B cell (primary cell): ENCODE data around the gene GAD1. TPM values are rescaled to one million over a fixed set of nuclear protein-coding genes. Genes with fewer than 3 reads are reported as not detected.

Experiments used
- ATAC-seq: fragments of 200-7000 bp; cut with Tn5 transposase; one replicate; pipeline ENCODE4 v1.10.0; 2021; ENCODE audit warnings: low read depth, mild to moderate bottlenecking, moderate number of reproducible peaks, moderate library complexity
- CTCF ChIA-PET: fragments of 350-600 bp; sonication (Branson Sonifier 250); formaldehyde crosslinking; loops from one replicate; lab custom pipeline; 2021; ENCODE audit warnings: antibody characterized with exemption, inconsistent platforms; lab: Charles Lee
- POLR2A ChIA-PET: fragments of 350-600 bp; sonication (Branson Sonifier 250); formaldehyde crosslinking; loops from one replicate; lab custom pipeline; 2021; ENCODE audit warnings: antibody characterized with exemption; lab: Charles Lee
- DNase-seq: peaks from one replicate; pipeline ENCODE4 v3.0.0; 2013
- H2AFZ ChIP-seq: 2 replicates; pipeline ENCODE4 v1.6.1; 2012; ENCODE audit warnings: mild to moderate bottlenecking, low read depth, low read length; ENCODE audit not compliant: insufficient read depth, poor library complexity, severe bottlenecking
- H3K27ac ChIP-seq, 2 donors: 1 replicate in 1 of 2; 2 replicates in 1 of 2; pipeline ENCODE4 v1.5.1; 2012 to 2013; ENCODE audit warnings: low read length in 2 of 2, mild to moderate bottlenecking in 2 of 2, moderate library complexity in 1 of 2
- H3K27me3 ChIP-seq, 4 experiments: fragments of 200-600 bp in 1 of 4; sonication (generic) in 1 of 4; replicated peaks in 1 of 4; 1 replicate in 2 of 4; 2 replicates in 2 of 4; pipeline versions ENCODE4 v1.6.1 to v1.7.0; 2013 to 2016; ENCODE audit warnings: low read length in 3 of 4, mild to moderate bottlenecking in 2 of 4, mixed read lengths in 1 of 4, moderate library complexity in 1 of 4; ENCODE audit not compliant: insufficient read depth in 4 of 4, control insufficient read depth in 3 of 4; ENCODE audit errors: control extremely low read depth in 1 of 4
- H3K36me3 ChIP-seq, 2 experiments: replicated peaks in 1 of 2; 1 replicate in 1 of 2; 2 replicates in 1 of 2; pipeline versions ENCODE4 v1.6.1 to v1.7.1; 2013; ENCODE audit warnings: low read length in 1 of 2; ENCODE audit not compliant: insufficient read depth in 2 of 2, control insufficient read depth in 1 of 2; ENCODE audit errors: control extremely low read depth in 1 of 2, extremely low read depth in 1 of 2
- H3K4me1 ChIP-seq, 2 donors: fragments of 200-600 bp in 1 of 2; sonication (generic) in 1 of 2; 1 replicate in 1 of 2; 2 replicates in 1 of 2; pipeline versions ENCODE4 v1.5.1 to v1.6.1; 2013 to 2017; ENCODE audit warnings: low read length in 2 of 2; ENCODE audit not compliant: control insufficient read depth in 2 of 2, insufficient read depth in 2 of 2
- H3K4me2 ChIP-seq: replicated peaks from 2 replicates; pipeline ENCODE3; 2012; ENCODE audit warnings: mild to moderate bottlenecking, low read depth, low read length; ENCODE audit not compliant: poor library complexity, severe bottlenecking
- H3K4me3 ChIP-seq, 5 experiments: fragments of 200-600 bp in 1 of 5; sonication (generic) in 1 of 5; 1 replicate in 3 of 5; 2 replicates in 2 of 5; pipeline versions ENCODE4 v1.5.1 to v1.7.0; 2011 to 2016; ENCODE audit warnings: low read length in 4 of 5, mild to moderate bottlenecking in 4 of 5, low read depth in 2 of 5, control low read depth in 1 of 5, moderate library complexity in 1 of 5; ENCODE audit not compliant: insufficient read depth in 1 of 5; ENCODE audit errors: control extremely low read depth in 1 of 5, extremely low read depth in 1 of 5
- H3K79me2 ChIP-seq: fragments of 200-600 bp; sonication (generic); one replicate; pipeline ENCODE4 v1.6.0; 2016; ENCODE audit warnings: low read length; ENCODE audit not compliant: control insufficient read depth, insufficient read depth
- H3K9ac ChIP-seq: fragments of 200-600 bp; sonication (generic); 2 replicates; pipeline ENCODE4 v1.6.1; 2017; ENCODE audit warnings: mild to moderate bottlenecking, low read length, moderate library complexity
- H3K9me3 ChIP-seq, 3 donors: one replicate each; pipeline versions ENCODE4 v1.6.1 to v1.7.1; 2013; ENCODE audit warnings: low read length in 2 of 3; ENCODE audit not compliant: control insufficient read depth in 2 of 3, insufficient read depth in 1 of 3; ENCODE audit errors: control extremely low read depth in 1 of 3
- H4K20me1 ChIP-seq: 2 replicates; pipeline ENCODE4 v1.6.0; 2012; ENCODE audit warnings: mild to moderate bottlenecking, low read length; ENCODE audit not compliant: insufficient read depth, control insufficient read depth, poor library complexity, severe bottlenecking
- H3K27ac Mint-ChIP-seq: one replicate; pipeline ENCODE4 v1.8.0; 2021; ENCODE audit warnings: mixed read lengths
- H3K27me3 Mint-ChIP-seq: one replicate; pipeline ENCODE4 v1.8.0; 2021; ENCODE audit warnings: mixed read lengths
- H3K4me1 Mint-ChIP-seq: one replicate; pipeline ENCODE4 v1.8.0; 2021; ENCODE audit warnings: mixed read lengths
- H3K4me3 Mint-ChIP-seq: one replicate; pipeline ENCODE4 v1.8.0; 2021; ENCODE audit warnings: mixed read lengths
- H3K9me3 Mint-ChIP-seq: one replicate; pipeline ENCODE4 v1.8.0; 2022; ENCODE audit warnings: mixed read lengths; ENCODE audit not compliant: insufficient read depth
- EZH2 ChIP-seq: IDR thresholded peaks from 2 replicates; pipeline ENCODE4 v1.6.1; 2012; ENCODE audit warnings: borderline replicate concordance, low read depth, mild to moderate bottlenecking, moderate library complexity, low read length; ENCODE audit not compliant: insufficient read depth, poor library complexity, severe bottlenecking
- WGBS: methylation state at CpG from one replicate; pipeline ENCODE4 v1.1.5; 2013; ENCODE audit warnings: missing lambda C conversion rate; ENCODE audit not compliant: insufficient coverage; 5-methylcytosine and 5-hydroxymethylcytosine counted together
- intact Hi-C: fragments of 100-400 bp; cut with micrococcal nuclease; formaldehyde crosslinking; loops from one replicate; pipeline ENCODE4 v1.10.0; 2022
- polyA plus RNA-seq: library from polyadenylated mRNA; depleted of rRNA; stranded (reverse); fragments of >200 nt; gene quantifications from 2 replicates; pipeline ENCODE4 v1.2.3, GENCODE V29; 2012
- total RNA-seq, 2 donors: library from RNA; stranded (reverse); fragments of 120-200 nt in 1 of 2; gene quantifications; 1 replicate in 1 of 2; 2 replicates in 1 of 2; pipeline versions ENCODE4 v1.2.3 to v1.2.4, GENCODE V29; 2013 to 2022
- TF ChIP-seq, protein P1 (sequence below): fragments of 200-600 bp; IDR thresholded peaks from one replicate; pipeline ENCODE4 v1.8.0; 2022; ENCODE audit warnings: antibody characterized with exemption, mild to moderate bottlenecking

The GAD1 gene
- total and polyA plus RNA-seq, 2 donors (not counting 1 experiment from before 2014, with no cell fraction given): not detected

DNA sequence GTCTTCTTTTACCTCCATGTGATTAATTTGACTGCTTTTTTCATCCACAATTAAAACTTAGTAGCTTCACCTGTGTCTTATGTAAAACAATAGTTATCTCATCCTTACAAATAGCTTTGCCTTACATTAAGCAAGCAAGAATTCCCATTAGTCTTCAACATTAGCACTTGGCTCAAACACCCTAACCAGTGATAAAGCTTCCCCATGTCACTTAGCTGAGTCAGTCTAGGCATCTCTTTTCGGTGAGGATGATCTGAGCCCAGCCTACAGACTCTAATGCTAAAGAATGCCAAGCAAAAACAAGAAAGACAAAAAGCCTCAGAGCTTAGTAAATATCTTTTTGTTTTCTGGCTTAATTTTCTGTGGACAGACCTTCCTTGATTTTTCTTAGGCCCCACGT is 26.1 kb downstream of the GAD1 start:
- Histone ChIP-seq H3K27me3 (peaks cover 0 to 8% (median 4%) of the 10 kb centered on the region in 4 experiments), H3K9me3 (no peaks in the 10 kb centered on the region), H4K20me1 (no peaks in the 10 kb centered on the region), H3K4me3 (no peak overlapping the region), H3K9ac (no peak overlapping the region), H3K79me2 (no peaks in the 10 kb centered on the region), H3K4me1 (no peaks in the 10 kb centered on the region), H3K4me2 (no peak overlapping the region), H2AFZ (no peak overlapping the region), H3K27ac (no peak overlapping the region), H3K36me3 (no peaks in the 10 kb centered on the region)
- H3K9me3 Mint-ChIP-seq: no peaks in the 10 kb centered on the region
- H3K4me3 Mint-ChIP-seq: no peak overlapping the region
- intact Hi-C loops: no loop called here
- CTCF ChIA-PET: no interaction called here
- 100% methylated on average over 1 of the region's 2 CpGs for WGBS
- H3K4me1 Mint-ChIP-seq: no peaks in the 10 kb centered on the region
- no peak for ATAC-seq
- POLR2A ChIA-PET: no interaction called here
- TF ChIP-seq, protein P1, sequence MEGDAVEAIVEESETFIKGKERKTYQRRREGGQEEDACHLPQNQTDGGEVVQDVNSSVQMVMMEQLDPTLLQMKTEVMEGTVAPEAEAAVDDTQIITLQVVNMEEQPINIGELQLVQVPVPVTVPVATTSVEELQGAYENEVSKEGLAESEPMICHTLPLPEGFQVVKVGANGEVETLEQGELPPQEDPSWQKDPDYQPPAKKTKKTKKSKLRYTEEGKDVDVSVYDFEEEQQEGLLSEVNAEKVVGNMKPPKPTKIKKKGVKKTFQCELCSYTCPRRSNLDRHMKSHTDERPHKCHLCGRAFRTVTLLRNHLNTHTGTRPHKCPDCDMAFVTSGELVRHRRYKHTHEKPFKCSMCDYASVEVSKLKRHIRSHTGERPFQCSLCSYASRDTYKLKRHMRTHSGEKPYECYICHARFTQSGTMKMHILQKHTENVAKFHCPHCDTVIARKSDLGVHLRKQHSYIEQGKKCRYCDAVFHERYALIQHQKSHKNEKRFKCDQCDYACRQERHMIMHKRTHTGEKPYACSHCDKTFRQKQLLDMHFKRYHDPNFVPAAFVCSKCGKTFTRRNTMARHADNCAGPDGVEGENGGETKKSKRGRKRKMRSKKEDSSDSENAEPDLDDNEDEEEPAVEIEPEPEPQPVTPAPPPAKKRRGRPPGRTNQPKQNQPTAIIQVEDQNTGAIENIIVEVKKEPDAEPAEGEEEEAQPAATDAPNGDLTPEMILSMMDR: no peak
- TF ChIP-seq EZH2: no peak
- peaks cover 43% of the 10 kb centered on the region for H3K27me3 Mint-ChIP-seq
- DNase-seq: no peak
- no peak overlapping the region for H3K27ac Mint-ChIP-seq

DNA sequence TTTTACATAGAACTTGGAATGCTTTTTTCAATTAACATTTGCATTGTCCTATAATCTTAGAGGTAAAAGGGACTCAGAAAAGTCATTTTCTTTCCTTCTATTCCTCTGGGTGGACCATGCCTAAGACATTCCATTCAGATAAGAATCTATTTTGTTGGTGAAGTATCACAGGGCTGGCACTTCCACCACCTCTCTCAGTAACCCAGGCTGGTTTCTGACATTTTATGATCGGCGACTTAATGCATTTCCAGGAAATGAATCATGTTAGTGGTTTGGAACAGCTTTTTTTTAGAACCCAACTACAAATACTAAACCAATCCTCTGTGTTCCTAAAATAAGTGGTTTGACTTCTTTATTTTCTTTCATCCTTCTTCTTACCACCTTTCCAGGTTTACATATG is 27.0 kb downstream of the GAD1 start:
- H3K27ac ChIP-seq: no peak overlapping the region
- no CpG with 5 or more reads among the region's 2 CpGs for WGBS
- H3K27ac Mint-ChIP-seq: no peak overlapping the region
- no peak overlapping the region for H3K9ac ChIP-seq
- H3K4me3 Mint-ChIP-seq: no peak overlapping the region
- no peak overlapping the region for H3K4me3 ChIP-seq
- ATAC-seq (no peak), DNase-seq (no peak)
- TF ChIP-seq, protein P1: no peak
- TF ChIP-seq EZH2: no peak
- POLR2A ChIA-PET: no interaction called here
- intact Hi-C loops: no loop called here
- no peaks in the 10 kb centered on the region for H3K9me3 Mint-ChIP-seq
- no peaks in the 10 kb centered on the region for H3K36me3 ChIP-seq
- H3K4me2 ChIP-seq: no peak overlapping the region
- no peaks in the 10 kb centered on the region for H4K20me1 ChIP-seq
- CTCF ChIA-PET: interaction anchor here (1.2 kb wide), 1 partner anchor 9 kb away, joined by 3 read pairs; no protein-coding TSS in a partner anchor
- no peaks in the 10 kb centered on the region for H3K4me1 ChIP-seq
- H3K79me2 ChIP-seq: no peaks in the 10 kb centered on the region
- H3K9me3 ChIP-seq: no peaks in the 10 kb centered on the region
- H3K27me3 Mint-ChIP-seq: peaks cover 37% of the 10 kb centered on the region
- no peak overlapping the region for H2AFZ ChIP-seq
- H3K4me1 Mint-ChIP-seq: no peaks in the 10 kb centered on the region
- peaks cover 0 to 5% (median 2%) of the 10 kb centered on the region in 4 experiments for H3K27me3 ChIP-seq
